Measurements from ENCODE around the gene BICDL1.

- TF ChIP-seq, protein P1, sequence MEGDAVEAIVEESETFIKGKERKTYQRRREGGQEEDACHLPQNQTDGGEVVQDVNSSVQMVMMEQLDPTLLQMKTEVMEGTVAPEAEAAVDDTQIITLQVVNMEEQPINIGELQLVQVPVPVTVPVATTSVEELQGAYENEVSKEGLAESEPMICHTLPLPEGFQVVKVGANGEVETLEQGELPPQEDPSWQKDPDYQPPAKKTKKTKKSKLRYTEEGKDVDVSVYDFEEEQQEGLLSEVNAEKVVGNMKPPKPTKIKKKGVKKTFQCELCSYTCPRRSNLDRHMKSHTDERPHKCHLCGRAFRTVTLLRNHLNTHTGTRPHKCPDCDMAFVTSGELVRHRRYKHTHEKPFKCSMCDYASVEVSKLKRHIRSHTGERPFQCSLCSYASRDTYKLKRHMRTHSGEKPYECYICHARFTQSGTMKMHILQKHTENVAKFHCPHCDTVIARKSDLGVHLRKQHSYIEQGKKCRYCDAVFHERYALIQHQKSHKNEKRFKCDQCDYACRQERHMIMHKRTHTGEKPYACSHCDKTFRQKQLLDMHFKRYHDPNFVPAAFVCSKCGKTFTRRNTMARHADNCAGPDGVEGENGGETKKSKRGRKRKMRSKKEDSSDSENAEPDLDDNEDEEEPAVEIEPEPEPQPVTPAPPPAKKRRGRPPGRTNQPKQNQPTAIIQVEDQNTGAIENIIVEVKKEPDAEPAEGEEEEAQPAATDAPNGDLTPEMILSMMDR (conservative IDR thresholded peaks at IDR 0.05; ENCODE audit: low read depth, low read length), result no peak
- no peak for TF ChIP-seq EZH2 (IDR thresholded peaks at IDR 0.05; ENCODE audit: low read length, unreplicated experiment)
- no peak for TF ChIP-seq EZH2phosphoT487 (IDR thresholded peaks at IDR 0.05; ENCODE audit: borderline replicate concordance, low read length)
These were observed 105.4 kb downstream of the BICDL1 start for GRCh38 chr12:120094485-120094884.

Data from PC-3 (cell line).